GM12801 (cell line): Measurements from ENCODE around the gene SCYGR8.

ENCODE experiments used
- TF ChIP-seq, protein P1 (sequence below): IDR thresholded peaks from one replicate; pipeline ENCODE4 v1.5.1; 2011; ENCODE audit warnings: control low read depth; ENCODE audit not compliant: insufficient read length; ENCODE audit errors: extremely low read depth

SCYGR8 gene

DNA sequence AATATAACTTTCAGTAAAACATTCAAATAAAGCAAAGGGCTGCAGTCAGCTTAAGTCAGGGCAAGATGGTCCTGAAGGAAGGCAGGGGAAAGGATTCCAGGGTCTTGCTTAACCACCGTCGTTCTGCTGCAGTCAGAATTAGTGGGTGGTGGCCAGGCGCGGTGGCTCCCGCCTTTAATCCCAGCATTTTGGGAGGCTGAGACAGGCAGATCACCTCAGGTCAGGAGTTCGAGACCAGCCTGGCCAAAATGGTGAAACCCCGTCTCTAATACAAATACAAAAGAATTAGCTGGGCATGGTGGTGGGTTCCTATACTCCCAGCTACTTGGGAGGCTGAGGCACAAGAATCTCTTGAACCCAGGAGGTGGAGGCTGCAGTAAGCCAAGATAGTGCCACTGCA, 34.7 kb upstream of the SCYGR8 start:
- TF ChIP-seq, protein P1, sequence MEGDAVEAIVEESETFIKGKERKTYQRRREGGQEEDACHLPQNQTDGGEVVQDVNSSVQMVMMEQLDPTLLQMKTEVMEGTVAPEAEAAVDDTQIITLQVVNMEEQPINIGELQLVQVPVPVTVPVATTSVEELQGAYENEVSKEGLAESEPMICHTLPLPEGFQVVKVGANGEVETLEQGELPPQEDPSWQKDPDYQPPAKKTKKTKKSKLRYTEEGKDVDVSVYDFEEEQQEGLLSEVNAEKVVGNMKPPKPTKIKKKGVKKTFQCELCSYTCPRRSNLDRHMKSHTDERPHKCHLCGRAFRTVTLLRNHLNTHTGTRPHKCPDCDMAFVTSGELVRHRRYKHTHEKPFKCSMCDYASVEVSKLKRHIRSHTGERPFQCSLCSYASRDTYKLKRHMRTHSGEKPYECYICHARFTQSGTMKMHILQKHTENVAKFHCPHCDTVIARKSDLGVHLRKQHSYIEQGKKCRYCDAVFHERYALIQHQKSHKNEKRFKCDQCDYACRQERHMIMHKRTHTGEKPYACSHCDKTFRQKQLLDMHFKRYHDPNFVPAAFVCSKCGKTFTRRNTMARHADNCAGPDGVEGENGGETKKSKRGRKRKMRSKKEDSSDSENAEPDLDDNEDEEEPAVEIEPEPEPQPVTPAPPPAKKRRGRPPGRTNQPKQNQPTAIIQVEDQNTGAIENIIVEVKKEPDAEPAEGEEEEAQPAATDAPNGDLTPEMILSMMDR: no peak

DNA sequence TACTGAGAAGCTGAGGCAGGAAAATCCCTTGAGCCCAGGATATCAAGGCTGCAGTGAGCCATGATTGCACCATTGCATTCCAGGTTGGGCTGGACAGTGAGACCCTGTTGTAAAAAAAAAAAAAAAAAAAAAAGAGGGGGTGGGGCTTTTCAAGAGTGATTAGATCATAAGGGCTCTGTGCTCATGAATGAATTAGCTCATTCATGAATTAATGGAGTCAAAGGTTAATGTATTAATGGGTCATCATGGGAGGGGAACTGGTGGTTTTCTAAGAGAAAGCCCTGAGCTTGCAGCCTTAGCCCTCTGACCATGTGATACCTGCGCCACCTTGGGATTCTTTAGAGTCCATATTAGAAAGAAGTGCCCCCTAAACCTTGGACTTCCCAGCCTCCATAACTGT, 32.4 kb upstream of the SCYGR8 start:
- TF ChIP-seq, protein P1: no peak

DNA sequence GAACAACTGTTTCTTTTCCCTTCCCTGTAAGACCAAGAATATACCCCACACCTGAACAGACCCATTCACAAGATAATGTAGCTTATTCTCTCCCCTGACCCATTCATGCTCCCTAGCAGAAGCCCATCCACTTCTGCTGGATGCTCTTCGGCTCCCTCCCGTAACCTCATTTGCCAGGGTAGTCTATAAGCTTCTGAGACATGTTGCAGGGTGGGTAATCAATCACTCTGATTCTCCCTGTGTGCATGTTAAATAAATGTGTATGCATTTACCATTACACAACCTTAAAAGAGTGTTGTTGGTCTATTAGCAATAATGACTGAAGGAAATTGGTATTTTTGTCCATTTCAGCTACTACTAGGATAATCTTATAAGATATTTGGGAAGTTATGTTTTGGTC, 29.2 kb upstream of the SCYGR8 start:
- TF ChIP-seq, protein P1: no peak

DNA sequence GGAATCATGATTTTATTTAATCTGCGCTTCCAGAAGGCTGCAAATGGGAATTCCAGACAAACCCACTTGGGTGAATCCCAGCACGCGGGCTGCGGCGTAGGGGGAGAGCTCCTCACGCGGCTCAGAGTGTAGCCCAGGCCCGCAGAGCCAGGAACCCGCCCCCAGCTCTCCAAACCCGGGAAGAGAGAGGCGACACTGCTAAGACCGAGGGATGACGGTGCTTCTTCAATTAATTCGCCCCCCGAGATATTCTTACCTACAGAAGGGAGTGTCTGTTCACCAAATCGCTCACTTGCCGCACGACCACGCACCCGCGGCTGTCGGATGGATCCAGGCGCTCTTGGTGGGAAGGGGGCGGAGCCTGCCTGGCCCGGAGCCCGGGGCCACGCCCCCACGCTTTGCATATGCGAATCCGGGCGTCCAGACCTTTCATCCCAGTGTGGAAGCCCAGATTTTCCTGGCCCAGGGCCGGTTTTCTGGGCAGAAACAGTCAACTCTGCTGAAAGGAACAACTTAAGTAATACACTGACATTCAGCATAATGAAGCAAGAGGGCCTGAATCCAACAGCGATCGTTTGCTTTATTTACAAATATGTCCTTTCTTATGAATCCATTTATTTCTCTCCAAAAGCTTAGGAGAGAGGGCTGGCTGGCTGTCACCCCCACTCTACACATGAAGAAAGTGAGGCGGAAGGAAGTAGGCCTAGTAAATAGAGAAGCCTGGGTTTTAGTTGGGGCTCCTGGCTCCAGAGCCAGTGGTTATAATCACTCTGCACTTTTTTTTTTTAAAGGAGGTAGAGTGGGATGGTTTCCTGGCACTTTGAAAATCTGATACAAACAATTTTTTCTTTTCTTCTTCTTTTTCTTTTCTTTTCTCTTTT, 27.8 kb upstream of the SCYGR8 start, which contains the start of gene SLC19A3:
TSS of gene SLC19A3 (minus strand) at position 342 of the 881 bp plus-strand sequence. CDS start 15,710 bp downstream, outside the sequence.
- TF ChIP-seq, protein P1: no peak

DNA sequence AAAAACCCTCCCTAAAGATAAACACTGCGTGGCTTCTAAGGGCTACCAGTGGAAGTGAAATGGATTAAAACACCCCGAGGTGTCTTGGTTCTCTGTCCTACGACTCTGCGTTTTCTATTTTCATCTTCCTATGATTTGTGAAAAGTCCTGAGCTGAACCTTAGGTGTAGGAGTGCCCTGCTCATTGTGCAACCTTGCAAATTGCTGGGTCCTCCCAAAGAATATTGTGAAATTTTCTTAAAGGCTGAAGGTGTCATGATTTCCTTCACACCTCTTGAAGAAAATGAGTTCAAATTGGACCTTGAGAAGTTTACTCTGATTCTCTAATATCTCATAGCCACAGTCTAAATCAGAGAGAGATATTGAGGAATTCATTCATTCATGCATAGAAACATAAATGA, 26.1 kb upstream of the SCYGR8 start:
- TF ChIP-seq, protein P1: no peak

DNA sequence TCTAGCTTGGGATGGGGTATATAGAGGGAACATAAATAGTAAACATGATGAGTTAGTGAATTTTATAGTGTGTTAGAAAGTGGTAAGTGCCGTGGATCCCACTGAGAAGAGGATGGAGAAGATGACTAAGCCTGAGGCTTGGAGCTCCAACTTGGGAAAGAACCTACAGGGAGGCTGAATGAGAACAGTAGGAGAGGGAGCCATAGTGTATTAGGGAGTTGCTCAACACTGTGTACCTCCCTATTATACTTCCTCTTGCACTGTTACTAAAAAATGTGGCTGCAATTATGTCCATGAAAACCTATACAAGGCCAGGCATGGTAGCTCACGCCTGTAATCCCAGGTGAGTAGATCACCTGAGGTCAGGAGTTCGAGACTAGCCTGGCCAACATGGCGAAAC, 25.0 kb upstream of the SCYGR8 start:
- TF ChIP-seq, protein P1: no peak

DNA sequence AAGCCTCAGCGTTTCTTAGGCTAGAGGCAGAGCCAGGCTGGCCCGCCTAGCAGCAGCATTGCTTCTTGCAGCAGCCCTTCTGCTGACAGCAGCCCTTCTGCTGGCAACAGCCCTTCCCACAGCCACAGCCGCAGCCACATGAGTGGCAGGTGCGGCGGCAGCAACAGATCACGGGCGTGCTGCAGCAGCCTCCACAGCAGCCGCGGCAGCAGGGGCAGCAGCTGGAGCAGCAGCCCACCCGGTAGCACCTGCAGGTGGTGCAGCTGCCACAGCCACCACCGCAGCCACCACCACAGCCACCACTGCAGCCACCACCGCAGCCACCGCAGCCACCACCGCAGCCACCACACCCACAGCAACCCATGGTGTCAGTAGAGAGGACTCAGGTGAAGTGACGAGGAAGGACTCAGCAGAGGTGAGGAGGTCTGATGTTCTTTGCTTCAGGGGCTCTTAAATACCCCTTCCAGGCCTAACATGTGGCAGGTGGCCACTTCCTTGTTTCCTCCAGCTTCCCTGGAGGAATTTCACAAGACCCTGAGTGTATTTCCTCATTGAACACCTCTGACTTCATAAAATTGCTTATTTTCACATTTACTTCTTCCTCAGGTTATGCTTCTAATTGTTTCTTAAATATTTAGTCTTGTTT, 21.2 kb upstream of the SCYGR8 start, which contains the start of gene SCYGR6:
TSS of gene SCYGR6 (minus strand) at position 364 of the 646 bp plus-strand sequence. CDS start at position 364, 0 bp downstream.
- TF ChIP-seq, protein P1: no peak
